ENCODE results near the gene WDR88.
"Not testable (repeated sequence)": the region's sequence is repeated elsewhere in the genome, so short reads cannot be mapped to it uniquely, and the experiment has no call there.

WDR88 gene

DNA sequence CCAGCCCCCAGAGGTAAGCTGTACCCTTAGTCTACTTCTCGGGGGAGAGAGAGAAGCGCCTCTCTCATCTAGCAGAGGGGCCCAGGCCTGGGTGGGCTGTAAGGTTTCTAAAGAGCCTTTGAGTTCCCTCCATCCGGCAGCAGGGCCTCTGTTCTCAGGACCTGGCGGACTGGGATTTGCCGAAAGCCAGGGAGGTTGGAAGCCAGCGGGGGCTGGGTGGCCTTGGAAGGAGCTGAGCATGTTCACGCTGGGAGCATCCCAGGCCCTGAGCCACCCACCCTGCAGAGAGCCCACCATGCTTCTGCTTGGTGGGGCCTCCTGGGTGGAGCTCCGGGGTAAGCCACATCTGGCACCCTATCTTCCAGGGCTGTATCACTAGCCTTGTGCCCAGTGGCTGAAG, 86.0 kb downstream of the WDR88 start:
- Histone ChIP-seq H3K27me3 (ENCODE audit: control insufficient read depth in 1 of 2, insufficient read depth in 2 of 2, low read length in 2 of 2) (no peaks in the 10 kb centered on the region), H3K4me3 (ENCODE audit: low read depth in 1 of 2, low read length in 2 of 2) (no peak overlapping the region), H3K9ac (ENCODE audit: low read depth in 1 of 2, low read length in 2 of 2) (no peak overlapping the region), H3K27ac (ENCODE audit: low read depth, low read length) (no peak overlapping the region), H3K4me1 (ENCODE audit: control insufficient read depth in 1 of 2, insufficient read depth in 2 of 2, low read length in 2 of 2) (no peaks in the 10 kb centered on the region), H3K9me3 (ENCODE audit: control insufficient read depth in 1 of 2, low read length in 2 of 2) (no peaks in the 10 kb centered on the region), H3K36me3 (ENCODE audit: control insufficient read depth in 1 of 2, insufficient read depth in 2 of 2, low read length in 2 of 2) (no peaks in the 10 kb centered on the region)

DNA sequence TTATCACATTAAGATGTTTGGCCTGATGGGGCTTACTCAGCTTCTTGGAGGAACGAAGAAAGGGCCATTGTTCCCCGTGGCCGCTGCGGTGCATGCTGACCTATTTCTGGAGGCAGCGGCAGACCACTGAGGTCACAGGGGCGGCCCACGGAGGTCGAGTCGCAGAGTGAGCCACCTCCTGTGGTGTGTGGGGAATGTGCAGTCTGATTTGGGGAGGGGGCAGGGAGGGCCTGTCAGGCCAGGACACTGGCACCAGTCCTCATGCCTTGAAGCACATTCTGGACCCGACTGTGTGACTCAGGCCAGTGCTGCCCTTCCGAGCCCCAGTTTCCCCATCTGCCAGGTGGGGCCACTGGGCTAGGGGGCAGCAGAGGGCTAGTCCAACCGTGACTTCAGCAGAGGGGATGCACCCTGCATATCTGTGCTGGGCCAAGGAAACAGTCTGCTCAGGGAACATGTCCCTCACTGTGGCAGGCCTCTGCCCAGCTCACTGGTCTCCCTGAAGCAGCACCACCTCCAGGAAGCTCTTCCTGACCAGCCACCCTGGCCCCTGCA, 87.4 kb downstream of the WDR88 start:
- H3K27ac ChIP-seq (ENCODE audit: low read depth, low read length): no peak overlapping the region
- H3K9ac ChIP-seq (ENCODE audit: low read depth in 1 of 2, low read length in 2 of 2): no peak overlapping the region
- H3K4me1 ChIP-seq (ENCODE audit: control insufficient read depth in 1 of 2, insufficient read depth in 2 of 2, low read length in 2 of 2): no peaks in the 10 kb centered on the region
- no peaks in the 10 kb centered on the region for H3K36me3 ChIP-seq (ENCODE audit: control insufficient read depth in 1 of 2, insufficient read depth in 2 of 2, low read length in 2 of 2)
- H3K9me3 ChIP-seq (ENCODE audit: control insufficient read depth in 1 of 2, low read length in 2 of 2): no peaks in the 10 kb centered on the region
- H3K27me3 ChIP-seq (ENCODE audit: control insufficient read depth in 1 of 2, insufficient read depth in 2 of 2, low read length in 2 of 2): peaks cover 6 to 9% of the 10 kb centered on the region in 2 donors
- H3K4me3 ChIP-seq (ENCODE audit: low read depth in 1 of 2, low read length in 2 of 2): no peak overlapping the region

DNA sequence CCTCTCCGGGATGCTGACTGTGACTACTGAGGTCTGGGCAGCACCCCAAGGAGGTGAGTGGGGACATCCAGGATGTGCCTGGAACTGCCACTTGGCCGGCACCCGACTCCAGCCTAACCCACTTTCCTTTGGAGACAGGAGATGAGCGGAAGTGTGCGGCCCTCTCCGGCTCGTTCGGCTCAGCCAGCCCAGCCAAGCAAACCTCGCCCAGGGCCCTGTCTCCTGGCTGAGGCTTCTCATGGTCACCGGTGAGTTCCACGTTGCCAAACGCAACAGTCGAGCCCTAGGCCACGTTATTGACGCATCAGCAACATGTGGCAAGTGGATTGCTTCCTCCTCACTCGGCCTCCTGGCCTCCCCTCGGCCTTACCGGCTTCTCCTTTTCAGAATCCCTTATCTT, 88.2 kb downstream of the WDR88 start:
- Histone ChIP-seq H3K9me3 (ENCODE audit: control insufficient read depth in 1 of 2, low read length in 2 of 2) (no peaks in the 10 kb centered on the region), H3K9ac (ENCODE audit: low read depth in 1 of 2, low read length in 2 of 2) (no peak overlapping the region), H3K27me3 (ENCODE audit: control insufficient read depth in 1 of 2, insufficient read depth in 2 of 2, low read length in 2 of 2) (peaks cover 14 to 17% of the 10 kb centered on the region in 2 donors), H3K4me1 (ENCODE audit: control insufficient read depth in 1 of 2, insufficient read depth in 2 of 2, low read length in 2 of 2) (no peaks in the 10 kb centered on the region), H3K4me3 (ENCODE audit: low read depth in 1 of 2, low read length in 2 of 2) (no peak overlapping the region), H3K27ac (ENCODE audit: low read depth, low read length) (no peak overlapping the region), H3K36me3 (ENCODE audit: control insufficient read depth in 1 of 2, insufficient read depth in 2 of 2, low read length in 2 of 2) (no peaks in the 10 kb centered on the region)

DNA sequence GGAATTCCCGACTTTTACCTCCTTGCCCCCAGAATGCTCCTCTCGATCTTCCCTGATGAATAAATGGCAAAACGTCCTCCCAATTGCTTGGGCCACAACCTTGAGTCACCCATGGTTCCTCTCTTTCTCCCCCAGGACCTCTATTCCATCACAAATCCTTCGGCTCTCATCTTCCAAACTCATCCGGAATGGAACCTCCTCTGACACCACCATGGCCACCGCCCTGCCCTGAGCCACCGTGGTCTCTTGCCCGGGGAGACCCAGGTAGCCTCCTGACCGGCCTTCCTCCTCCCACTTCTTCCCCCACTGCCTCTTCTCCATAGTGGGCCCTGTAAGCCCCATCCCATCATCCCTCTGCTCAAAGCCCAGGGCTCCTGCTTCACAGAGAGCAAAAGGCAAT, 88.8 kb downstream of the WDR88 start:
- Histone ChIP-seq H3K9me3 (ENCODE audit: control insufficient read depth in 1 of 2, low read length in 2 of 2) (no peaks in the 10 kb centered on the region), H3K27me3 (ENCODE audit: control insufficient read depth in 1 of 2, insufficient read depth in 2 of 2, low read length in 2 of 2) (peaks cover 19 to 22% of the 10 kb centered on the region in 2 donors), H3K4me3 (ENCODE audit: low read depth in 1 of 2, low read length in 2 of 2) (no peak overlapping the region), H3K36me3 (ENCODE audit: control insufficient read depth in 1 of 2, insufficient read depth in 2 of 2, low read length in 2 of 2) (no peaks in the 10 kb centered on the region), H3K9ac (ENCODE audit: low read depth in 1 of 2, low read length in 2 of 2) (no peak overlapping the region), H3K27ac (ENCODE audit: low read depth, low read length) (no peak overlapping the region), H3K4me1 (ENCODE audit: control insufficient read depth in 1 of 2, insufficient read depth in 2 of 2, low read length in 2 of 2) (no peaks in the 10 kb centered on the region)

DNA sequence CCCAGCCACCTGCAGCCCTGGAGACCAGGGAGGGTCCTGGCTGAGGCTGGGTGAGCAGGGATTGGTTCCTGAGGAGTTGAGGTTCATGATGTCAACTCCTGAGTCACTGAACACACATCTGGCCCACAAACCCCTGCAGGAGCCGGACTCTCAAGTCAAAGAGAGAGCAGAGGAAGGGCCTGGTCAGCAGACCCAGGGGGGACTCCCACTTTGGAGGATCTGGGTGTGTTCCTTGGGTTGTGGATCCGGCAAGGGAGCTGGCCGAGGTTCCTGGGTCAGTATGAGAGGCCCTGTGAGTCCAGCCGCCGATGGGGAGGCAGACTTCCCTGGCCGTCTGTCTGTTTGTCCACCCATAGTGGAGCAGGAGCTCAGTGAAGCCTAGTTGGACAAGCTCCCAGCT, 89.7 kb downstream of the WDR88 start:
- Histone ChIP-seq H3K27me3 (ENCODE audit: control insufficient read depth in 1 of 2, insufficient read depth in 2 of 2, low read length in 2 of 2) (peaks cover 26 to 30% of the 10 kb centered on the region in 2 donors), H3K9me3 (ENCODE audit: control insufficient read depth in 1 of 2, low read length in 2 of 2) (no peaks in the 10 kb centered on the region), H3K9ac (ENCODE audit: low read depth in 1 of 2, low read length in 2 of 2) (no peak overlapping the region), H3K36me3 (ENCODE audit: control insufficient read depth in 1 of 2, insufficient read depth in 2 of 2, low read length in 2 of 2) (no peaks in the 10 kb centered on the region), H3K27ac (ENCODE audit: low read depth, low read length) (no peak overlapping the region), H3K4me1 (ENCODE audit: control insufficient read depth in 1 of 2, insufficient read depth in 2 of 2, low read length in 2 of 2) (peaks cover 0 to 5% of the 10 kb centered on the region in 2 donors), H3K4me3 (ENCODE audit: low read depth in 1 of 2, low read length in 2 of 2) (no peak overlapping the region)

DNA sequence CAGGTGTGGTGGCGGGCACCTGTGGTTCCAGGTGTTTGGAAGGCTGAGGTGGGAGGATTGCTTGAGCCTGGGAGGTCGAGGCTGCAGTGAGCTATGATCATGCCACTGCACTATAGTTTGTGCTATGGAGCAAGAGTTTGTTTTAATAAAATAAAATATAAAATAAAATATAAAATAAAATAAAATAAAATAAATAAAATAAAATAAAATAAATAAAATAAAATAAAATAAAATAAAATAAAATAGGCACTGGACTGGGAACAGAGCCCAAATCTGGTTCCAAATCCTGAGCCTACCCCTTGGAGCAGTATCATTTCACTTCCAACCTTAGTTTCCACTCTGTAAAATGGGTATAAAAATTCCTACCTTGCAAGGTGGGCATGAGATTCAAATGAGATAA, 90.3 kb downstream of the WDR88 start:
- not testable (repeated sequence) for H3K4me1 ChIP-seq (ENCODE audit: control insufficient read depth in 1 of 2, insufficient read depth in 2 of 2, low read length in 2 of 2); H3K9ac ChIP-seq (ENCODE audit: low read depth in 1 of 2, low read length in 2 of 2); H3K27ac ChIP-seq (ENCODE audit: low read depth, low read length); H3K36me3 ChIP-seq (ENCODE audit: control insufficient read depth in 1 of 2, insufficient read depth in 2 of 2, low read length in 2 of 2); H3K4me3 ChIP-seq (ENCODE audit: low read depth in 1 of 2, low read length in 2 of 2); H3K9me3 ChIP-seq (ENCODE audit: control insufficient read depth in 1 of 2, low read length in 2 of 2)
- peaks cover 29 to 33% of the 10 kb centered on the region in 2 donors for H3K27me3 ChIP-seq (ENCODE audit: control insufficient read depth in 1 of 2, insufficient read depth in 2 of 2, low read length in 2 of 2)

DNA sequence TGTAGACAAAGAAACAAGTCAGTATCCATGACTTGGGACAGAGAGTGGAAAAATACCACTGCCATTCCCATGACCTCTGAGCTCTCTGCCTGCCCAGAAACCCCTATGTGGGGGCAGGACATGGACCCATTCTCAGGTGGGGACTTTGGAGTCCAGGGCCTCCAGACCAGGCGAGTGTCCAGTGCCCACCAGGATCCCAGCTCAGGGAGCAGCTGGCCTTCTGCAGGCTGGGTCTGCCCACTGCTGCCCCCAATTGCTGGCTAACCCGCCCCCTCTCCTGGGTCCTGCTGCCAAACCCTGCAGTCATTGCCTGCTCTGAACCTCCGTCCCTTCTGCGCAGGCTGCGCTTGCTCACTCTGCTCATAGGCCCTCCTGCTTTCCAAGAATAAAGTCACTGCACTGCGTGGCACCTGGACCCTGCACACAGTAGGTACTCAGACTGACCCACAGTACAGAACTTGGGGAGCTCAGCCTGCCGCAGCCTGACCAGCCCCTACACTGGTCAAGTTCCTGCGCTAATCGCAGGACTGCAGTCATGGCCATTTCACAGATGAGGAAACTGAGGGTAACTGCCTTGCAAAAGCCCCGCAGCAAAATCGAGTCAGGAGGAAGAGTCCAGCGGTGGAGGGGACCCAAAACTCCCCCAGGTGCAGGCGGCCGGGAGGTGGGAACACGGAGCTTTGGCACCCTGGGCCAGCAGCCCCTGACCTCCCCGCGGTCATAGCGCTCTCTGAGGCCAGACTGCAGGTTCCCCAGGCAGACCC, 93.0 kb downstream of the WDR88 start:
- Histone ChIP-seq H3K9ac (ENCODE audit: low read depth in 1 of 2, low read length in 2 of 2) (no peak overlapping the region), H3K27me3 (ENCODE audit: control insufficient read depth in 1 of 2, insufficient read depth in 2 of 2, low read length in 2 of 2) (peaks cover 42 to 44% of the 10 kb centered on the region in 2 donors), H3K4me1 (ENCODE audit: control insufficient read depth in 1 of 2, insufficient read depth in 2 of 2, low read length in 2 of 2) (peaks cover 0 to 5% of the 10 kb centered on the region in 2 donors), H3K4me3 (ENCODE audit: low read depth in 1 of 2, low read length in 2 of 2) (no peak overlapping the region), H3K36me3 (ENCODE audit: control insufficient read depth in 1 of 2, insufficient read depth in 2 of 2, low read length in 2 of 2) (no peaks in the 10 kb centered on the region), H3K9me3 (ENCODE audit: control insufficient read depth in 1 of 2, low read length in 2 of 2) (peaks cover 10 to 17% of the 10 kb centered on the region in 2 donors), H3K27ac (ENCODE audit: low read depth, low read length) (no peak overlapping the region)
